ENCODE measurements around the gene ENTPD8. TPM values are rescaled to one million over a fixed set of nuclear protein-coding genes. Genes with fewer than 3 reads are reported as not detected.

Gene ENTPD8
- total RNA-seq, 1 experiment from 2014 or later: not detected

DNA sequence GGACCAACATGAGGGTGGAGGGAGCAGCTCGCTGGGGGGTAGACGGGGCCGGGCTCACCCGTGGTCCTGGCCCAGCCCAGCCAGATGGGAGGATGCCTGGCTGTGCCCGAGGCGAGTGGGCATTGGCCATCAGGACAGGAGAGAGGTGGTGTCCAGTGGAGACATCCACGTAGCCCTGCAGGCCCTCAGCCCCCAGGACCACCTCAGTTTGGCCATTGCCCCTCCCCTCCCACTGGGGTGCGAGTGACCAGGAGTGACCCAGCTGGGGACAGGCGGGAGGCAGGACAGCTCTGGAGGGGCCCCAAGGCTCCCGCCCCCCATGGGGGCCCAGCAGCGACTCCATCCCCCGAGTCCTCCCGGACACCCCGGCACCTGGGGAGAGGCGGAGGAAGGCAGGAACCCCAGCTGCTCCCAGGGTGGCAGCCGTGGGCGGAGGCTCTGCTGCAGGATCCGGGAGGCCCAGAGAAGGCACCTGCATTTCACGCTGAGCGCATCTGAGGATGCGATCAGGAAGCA lies 9.7 kb downstream of the ENTPD8 start:
- no peak for DNase-seq (ENCODE audit: low read depth)

DNA sequence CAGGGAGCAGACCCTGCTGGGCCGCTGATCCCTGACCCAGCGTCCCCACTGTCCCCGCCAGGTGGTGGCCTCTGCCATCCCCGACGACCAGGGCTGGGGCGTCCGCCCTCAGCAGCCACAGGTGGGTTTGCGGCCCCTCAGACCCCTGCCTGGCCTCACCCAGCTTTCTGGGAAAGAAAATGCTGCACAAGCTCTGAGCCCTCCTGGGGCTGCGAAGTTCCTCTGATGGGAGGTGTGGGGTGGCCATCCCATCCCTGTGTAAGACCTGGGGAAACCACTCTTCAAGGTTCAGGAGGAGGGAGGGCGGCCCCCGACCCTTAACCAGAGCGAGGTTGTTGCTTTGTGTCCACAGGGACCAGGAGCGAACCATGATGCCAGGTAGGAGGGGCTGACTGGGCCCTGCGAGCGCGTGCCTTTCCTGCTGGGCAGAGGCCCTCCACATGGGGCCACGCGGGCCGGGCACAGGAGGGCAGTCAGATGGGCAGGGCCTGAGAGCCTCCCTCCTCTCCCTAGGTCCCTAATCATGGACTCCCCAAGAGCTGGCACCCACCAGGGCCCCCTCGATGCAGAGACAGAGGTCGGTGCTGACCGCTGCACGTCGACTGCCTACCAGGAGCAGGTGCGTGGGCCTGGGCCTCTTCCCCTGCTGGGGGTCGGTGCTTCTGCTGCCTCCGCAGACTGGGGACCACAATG lies 10.3 kb downstream of the ENTPD8 start:
- DNase-seq (ENCODE audit: low read depth): no peak

DNA sequence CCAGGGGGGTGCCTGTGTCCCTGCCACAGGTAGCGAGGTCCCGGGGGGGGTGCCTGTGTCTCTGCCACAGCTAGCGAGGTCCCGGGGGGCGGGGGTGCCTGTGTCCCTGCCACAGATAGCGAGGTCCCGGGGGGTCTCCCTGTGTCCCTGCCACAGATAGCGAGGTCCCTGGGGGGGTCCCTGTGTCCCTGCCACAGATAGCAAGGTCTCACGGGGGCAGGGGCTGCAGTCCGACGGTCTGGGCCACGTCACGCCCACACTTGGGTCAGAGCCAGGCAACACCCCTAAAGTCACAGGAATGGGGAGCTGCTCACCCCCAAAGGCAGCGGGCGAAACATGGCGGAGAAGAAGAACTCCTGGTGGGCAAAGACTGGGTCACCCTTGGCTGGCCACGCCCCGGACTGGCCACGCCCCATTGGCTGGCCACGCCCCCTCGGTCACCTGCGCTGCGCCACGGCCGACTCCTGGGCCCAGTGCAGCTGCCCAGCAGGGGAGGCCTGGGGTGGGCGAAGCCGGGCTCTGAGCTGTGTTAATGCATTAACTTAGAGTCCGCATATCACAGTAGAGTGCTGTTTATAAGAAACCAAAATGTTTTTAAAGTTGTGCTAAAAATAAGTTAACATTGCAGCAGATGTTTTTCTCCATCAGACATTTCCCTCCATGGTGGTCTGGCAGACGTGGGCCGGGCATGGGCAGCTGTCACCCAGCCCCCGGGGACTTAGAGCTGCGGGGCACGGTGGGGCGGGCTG lies 11.0 kb downstream of the ENTPD8 start:
- DNase-seq (ENCODE audit: low read depth): no peak

DNA sequence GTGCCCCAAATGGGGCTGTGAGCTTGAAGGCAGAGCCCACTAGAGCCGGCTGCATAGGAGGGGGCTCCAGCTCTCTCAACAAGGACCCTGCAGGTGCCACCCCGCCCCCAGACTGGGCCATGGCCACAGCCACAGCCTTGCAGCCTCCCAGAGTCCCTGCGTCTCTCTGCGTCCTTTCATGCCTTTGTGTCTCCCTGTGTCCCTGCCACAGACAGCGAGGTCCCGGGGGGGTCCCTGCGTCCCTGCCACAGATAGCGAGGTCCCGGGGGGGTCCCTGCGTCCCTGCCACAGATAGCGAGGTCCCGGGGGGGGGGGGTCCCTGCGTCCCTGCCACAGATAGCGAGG lies 11.6 kb downstream of the ENTPD8 start:
- DNase-seq (ENCODE audit: low read depth): no peak

DNA sequence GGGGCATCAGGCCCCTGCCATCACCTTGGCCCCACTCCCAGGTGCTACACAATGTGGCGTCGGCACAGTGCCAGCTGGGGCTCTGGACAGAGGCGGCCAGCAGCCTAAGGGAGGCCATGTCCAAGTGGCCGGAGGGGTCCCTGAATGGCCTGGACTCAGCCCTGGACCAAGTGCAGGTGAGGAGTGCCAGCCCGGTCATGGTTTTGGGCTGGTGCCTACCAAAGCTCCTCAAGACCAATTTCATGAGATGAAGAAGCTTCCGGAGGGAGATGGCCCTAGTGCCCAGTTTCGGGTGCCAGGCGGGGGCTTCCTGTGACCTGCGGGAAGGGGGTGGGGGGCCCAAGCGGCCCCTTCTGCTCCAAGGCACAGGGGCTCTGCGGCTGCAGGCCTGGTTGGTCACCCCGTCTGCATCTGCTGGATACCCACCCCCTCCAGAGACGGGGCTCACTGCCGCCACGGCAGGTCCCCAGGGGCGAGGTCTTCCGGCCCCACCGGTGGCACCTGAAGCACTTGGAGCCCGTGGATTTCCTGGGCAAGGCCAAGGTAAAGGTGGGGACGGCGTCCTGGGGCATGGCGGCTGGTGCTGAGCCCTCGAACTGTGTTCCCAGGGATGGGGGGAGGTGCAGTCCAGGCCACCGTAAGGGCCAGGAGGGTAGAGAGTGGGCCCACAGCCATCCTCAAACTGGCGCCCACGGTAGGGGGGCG lies 12.2 kb downstream of the ENTPD8 start:
- no peak for DNase-seq (ENCODE audit: low read depth)

DNA sequence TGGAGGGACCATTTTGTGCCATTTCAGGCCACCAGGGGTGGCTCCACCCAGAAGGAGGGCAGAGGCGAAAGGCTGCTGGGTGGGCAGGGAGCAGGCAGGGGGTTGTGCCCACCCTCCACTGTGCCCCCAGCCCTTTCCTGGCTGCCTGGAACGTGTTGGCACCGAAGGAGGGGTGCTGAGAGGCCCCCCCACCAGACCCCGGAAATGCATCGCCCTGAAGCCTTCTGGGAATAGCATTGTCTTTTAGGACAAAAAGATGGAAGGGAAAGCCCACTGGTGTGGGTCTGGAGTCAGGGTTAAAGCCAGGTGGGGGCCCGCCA lies 12.9 kb downstream of the ENTPD8 start:
- no peak for DNase-seq (ENCODE audit: low read depth)

DNA sequence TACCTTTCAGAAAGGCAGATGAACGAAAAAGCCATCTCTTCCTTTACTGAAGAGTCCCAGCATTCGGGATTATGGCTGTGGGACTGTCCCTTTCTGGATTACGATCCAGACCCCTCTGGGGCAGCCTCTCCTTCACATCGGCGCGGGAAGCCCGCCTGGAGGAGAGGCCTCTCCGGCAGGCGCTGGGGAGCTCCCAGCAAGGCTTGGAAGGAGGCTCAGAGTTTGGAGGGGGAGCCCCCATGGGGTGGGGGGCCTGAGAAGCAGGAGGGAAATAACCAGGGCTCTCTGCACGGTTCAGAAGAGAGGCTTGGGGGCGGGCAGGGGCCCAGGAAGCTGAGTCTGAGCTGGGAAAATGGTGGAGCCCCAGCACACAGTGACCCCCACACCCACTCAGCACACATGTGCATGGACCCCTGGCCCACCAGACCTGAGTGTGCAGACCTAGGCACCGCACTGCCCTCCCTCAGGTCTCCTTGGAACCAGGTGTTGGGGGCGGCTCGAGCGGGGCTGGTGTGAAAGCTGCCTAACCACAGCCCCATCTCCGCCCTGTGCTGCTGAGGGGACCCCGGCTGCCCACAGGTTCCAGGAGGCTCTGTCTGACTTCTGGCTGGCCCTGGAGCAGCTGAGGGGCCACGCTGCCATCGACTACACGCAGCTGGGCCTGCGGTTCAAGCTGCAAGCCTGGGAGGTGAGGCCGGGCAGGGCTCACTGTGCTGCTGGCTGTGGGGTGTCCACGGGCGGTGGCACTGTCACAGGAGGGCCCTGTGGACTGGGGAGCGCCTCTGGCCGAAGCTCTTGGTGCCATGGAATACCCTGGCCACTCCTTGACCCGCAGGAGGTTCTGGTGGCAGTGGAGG lies 13.5 kb downstream of the ENTPD8 start:
- DNase-seq (ENCODE audit: low read depth): no peak

GRCh38 chr9:137426018-137426681 lies 15.0 kb downstream of the ENTPD8 start:
- no peak for DNase-seq (ENCODE audit: low read depth)

- DNase-seq (ENCODE audit: low read depth): no peak
Observed at GRCh38 chr9:137423514-137424291, 17.5 kb downstream of the ENTPD8 start.

DNA sequence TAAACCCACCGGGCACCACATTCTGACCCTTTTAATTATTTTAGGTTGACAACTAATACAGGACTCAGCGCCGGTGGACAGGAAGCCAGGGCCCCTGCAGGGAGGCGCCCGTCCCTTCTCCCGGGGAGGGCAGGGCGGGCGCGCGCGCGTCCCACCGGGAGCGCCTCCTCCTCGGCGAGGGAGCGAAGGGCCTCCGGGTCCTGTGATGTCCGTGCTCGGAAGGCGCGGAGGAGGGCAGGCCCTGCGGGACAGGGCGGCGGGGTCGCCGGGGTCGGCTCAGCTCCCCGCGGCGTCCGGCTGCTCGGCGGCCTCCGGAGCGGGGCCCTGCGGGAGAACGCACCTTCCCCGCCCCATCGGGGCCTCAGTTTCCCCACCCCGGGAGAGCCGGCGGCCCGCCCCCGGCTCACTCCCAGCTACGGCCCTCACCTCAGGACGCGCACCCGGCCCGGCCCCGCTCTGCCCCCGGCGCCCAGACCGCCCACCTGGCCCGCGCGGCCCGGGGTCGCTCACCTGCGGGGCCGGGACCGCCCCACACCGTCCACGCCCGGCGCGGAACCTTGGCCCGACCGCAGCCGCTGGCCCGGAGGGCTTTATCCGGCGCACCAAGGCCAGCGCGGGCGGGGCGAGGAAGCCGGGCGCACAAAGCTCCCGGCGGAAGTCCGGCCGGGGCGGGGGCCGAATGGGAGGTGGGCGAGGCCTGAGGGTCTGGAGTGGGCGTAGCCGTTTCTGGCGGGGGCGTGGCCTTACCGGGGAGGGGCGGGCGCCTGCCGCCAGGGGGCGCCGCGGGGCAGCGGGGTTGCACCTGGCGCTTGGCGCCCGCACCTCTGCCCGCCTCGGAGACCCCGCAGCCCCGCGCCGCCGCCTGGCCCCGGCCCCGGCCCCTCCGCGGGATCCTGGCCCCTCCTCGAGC lies 18.3 kb downstream of the ENTPD8 start, which contains the start of the genes EXD3 and NOXA1:
EXD3 (minus strand) TSS at position 559 of the 910 bp plus-strand sequence. CDS start 27,805 bp downstream, outside the sequence.
NOXA1 (plus strand) TSS at position 790 of the 910 bp plus-strand sequence. CDS start 137 bp downstream, outside the sequence.
- DNase-seq (ENCODE audit: low read depth): peak; percentile 69

DNA sequence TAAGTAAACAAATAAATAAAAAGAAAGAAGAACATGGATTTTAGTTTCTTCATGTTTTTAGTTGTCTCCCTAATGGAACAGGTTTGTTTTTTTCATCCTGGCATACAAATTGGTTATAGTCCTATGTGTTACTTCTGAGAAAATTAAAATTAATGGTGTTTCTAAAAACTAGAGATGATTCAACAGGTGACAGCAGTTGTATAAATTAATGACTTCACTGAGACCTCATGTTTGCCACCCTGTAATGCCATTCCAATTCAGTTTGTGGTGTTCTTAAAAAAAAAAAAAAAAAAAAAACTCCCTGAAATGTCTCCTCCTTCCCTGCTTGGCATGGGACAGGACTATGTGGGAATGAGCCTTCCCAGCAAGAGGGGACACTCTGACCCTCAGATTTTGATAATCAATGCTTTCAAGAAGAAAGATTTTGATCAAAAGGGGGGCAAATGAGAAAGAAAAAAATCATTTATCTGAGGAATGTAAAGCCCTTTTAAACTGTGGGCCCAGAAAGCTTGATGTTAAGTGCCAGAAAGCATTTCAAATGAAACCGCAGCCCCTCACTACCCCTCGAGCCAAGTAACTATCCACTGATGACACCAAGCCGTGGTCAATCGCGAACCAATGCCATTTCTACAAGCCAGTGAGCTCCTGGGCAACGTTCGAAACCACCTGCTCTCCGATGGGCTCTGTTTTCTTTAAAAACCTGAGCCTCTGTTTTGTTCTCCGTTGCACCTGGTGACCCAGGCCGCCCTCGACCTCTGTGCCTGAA lies 19.1 kb downstream of the ENTPD8 start:
- no peak for DNase-seq (ENCODE audit: low read depth)

DNA sequence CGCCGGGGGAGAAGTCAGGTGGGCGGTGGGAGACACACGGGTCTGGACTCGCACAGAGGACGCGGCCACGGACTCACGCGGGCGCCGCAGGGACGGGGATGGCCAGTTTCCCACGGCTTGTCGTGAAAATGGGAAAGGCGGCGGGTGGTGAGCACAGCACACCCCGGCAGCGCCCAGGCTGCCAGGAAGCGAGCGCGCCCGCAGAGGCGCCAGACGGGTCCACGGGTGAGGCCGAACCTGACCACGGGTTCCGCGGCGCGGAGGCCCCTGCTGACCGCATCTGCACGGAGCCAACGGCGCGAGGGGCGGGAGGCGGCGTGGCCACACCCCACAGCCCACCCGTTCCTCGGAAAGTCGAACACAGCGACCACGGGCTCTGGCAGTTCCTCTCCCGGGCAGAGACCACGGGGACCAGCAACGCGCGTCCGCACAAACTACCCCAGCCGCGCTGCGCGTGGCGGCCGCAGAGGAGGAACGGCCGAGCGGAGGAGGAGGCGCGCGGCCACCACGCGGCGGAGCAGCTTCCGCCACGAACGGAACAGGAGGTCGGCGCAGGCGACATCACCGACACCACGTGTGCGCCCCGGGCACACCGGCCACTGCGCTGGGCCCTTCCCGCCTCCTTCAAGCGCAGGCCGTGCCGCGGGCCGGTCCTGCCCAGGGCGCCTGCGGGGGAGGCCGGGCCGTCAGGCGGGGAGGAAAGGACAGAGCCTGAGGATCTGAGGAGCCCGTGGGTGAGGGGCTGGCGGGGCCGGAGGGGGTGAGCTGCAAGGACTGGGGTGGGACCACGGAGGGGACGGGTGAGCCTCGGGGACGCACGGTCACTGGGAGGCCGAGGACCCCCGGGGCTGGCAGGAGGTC lies 23.8 kb downstream of the ENTPD8 start:
- no peak for DNase-seq (ENCODE audit: low read depth)

DNA sequence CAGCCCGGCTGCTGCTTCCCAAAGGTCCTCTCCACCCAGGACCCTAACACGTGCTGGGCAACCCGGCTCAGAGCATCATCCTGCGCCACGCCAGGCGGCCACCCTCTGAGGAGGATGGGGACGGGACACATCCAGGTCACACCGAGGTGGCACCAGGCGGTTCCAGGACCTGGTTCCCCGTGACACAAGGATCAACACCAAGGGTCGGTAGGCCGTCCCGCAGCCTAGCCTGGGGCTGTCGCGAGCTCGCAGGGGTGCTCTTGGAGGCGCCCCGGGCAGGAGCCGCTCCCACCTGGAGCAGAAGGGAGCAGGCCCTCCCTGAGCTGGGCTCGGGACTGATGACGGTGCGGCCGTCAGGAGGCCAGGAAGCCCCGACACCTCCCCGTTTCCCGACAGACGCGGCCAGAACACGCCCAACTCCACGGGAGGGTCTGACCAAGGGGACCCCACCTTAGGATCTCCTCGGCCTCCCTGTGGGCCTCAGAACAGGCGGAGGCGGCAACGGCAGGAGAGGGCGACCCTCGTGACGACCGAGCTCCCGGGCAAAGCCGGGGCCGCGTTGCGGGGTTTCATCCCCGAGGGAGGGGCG lies 24.5 kb downstream of the ENTPD8 start:
- DNase-seq (ENCODE audit: low read depth): no peak

- no peak for DNase-seq (ENCODE audit: low read depth)
Observed at GRCh38 chr9:137416006-137416562, 25.1 kb downstream of the ENTPD8 start.

GRCh38 chr9:137415451-137415850 lies 25.7 kb downstream of the ENTPD8 start:
- no peak for DNase-seq (ENCODE audit: low read depth)

- DNase-seq (ENCODE audit: low read depth): no peak
Observed at GRCh38 chr9:137412431-137412830, 28.7 kb downstream of the ENTPD8 start.
